GM12872 (cell line): ENCODE results near the gene CIP2A.

ENCODE experiments used
- CTCF ChIP-seq: IDR thresholded peaks from 3 replicates; pipeline ENCODE4 v1.5.1; 2011; ENCODE audit warnings: low read depth, mild to moderate bottlenecking, low read length, moderate library complexity; ENCODE audit not compliant: insufficient read depth

Gene CIP2A

DNA sequence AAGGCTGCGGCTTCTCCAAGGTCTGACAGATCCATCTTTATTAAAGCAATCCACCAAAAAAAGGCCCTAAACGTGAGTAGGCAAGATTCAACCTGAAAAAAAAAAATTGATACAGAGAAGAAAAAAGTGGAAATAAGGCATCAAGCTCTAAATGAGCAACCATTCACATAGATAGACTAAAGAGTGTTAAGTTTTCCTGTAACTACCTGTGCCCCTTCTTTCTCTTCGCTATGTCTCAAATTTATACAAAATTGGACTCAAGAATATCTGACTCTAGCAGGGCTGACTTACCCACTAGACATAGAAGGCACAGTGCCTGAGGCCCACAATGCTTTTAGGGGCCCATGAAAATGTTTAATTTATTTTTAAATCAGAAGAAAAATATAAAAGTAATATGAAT lies 78.7 kb downstream of the CIP2A start, which contains the start of gene MYH15:
TSS of gene MYH15 (minus strand) at position 101 of the 400 bp plus-strand sequence. CDS start at position 35, 66 bp downstream.
- TF ChIP-seq CTCF, result no peak

DNA sequence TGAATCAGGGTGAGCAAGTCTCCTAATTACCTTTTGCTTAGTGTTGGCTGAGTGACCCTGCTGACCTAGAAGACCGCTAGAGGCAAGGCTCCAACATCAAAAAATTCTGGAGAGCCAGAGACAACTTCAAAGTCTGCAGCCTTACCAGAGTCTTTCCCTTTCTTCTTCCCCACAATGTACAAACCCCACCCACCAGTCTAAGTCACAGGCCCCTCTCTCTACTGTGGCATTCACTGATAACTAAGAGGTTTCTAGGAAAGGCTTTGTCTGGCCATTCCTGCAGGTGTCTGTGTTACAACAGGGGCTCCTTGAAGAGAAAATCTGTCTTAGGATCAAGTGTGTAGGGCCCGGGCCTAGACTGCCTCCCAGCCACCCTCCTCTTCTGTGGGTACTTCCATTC lies 79.4 kb downstream of the CIP2A start:
- TF ChIP-seq CTCF, result no peak

- TF ChIP-seq CTCF, result no peak
Observed at GRCh38 chr3:108509263-108509662, 80.0 kb downstream of the CIP2A start.

DNA sequence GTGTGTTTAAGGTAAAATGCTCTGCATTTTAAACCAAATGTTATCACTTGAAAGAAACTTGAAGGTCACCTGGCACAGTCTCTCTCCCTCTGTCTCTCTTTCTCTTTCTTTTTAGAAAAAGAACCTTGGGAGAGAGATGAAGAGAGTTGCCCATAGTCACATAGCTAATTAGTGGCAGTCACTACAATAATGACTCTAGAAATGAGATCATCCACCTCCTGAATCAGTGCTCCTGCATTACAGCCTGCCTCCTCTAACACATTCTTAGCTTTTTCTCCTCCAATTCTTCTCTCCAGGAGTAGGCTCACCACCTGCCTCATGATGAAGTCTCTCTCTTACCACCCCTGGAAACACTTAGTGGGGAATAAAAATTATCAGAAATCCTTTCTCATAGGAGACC lies 81.3 kb downstream of the CIP2A start:
- TF ChIP-seq CTCF, result no peak

DNA sequence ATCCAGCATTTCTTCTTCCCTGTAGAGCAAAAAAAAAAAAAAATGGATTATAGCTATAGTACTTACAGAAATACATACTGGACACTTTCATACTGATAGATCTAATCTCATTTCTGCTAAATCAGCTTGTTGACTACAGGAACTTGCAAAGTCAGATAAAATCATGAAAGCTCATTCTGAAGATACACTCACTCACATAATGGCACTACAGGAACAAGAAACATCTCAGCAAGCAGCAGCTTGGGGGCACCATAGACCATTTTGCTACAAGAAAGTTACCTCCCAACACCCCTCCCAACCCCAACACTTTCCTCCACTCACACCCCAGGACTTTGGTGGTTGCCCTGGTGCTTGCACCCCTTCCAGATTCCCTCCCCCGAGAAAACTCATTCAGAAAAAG lies 83.4 kb downstream of the CIP2A start:
- no peak for TF ChIP-seq CTCF

GRCh38 chr3:108503722-108504121 lies 85.5 kb downstream of the CIP2A start:
- no peak for TF ChIP-seq CTCF

DNA sequence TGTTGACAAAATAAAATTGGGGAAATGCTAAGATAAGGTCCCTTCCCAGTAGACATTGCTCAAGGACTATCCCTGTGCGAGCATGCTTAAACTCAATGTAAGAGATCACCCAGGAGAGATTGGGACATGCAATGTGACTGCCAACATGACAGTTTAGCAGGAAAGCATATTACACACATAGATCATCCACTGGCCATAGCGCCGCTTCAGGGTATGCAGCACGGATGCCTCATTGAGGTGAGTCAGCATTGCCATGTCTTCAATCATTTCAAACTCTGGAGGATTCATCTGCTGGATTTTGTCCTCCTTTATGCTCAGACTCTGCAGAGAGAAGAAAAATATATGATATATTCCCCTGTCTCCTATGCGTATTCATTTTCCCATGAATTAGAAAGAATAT lies 87.7 kb downstream of the CIP2A start:
- no peak for TF ChIP-seq CTCF

DNA sequence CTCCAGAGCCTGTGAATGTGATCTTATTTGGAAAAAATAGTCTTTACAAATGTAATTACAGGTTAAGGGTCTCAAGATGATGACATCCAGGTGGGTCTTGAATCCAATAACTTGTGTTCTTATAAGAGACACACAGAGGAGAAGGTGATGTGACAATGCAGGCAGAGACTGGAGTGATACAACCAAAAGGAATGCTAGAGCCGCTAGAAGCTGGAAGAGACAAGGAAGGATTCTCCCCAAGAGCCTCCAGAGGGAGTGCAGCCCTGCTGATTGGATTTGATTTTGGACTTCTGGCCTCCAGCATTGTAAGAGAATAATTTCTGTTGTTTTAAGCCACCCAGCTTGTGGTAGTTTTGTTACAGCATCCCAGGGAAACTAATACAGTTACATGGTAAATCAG lies 88.5 kb downstream of the CIP2A start:
- TF ChIP-seq CTCF, result no peak
